AG09309 (cell line): ENCODE data around the gene CYP2W1.

Experiments
- DNase-seq: peaks from one replicate; pipeline ENCODE4 v3.0.0-alpha.2; 2010; ENCODE audit warnings: low read depth
- H3K4me3 ChIP-seq: 2 replicates; pipeline ENCODE4 v1.5.1; 2011; ENCODE audit warnings: mild to moderate bottlenecking, low read depth, low read length, moderate library complexity; ENCODE audit not compliant: control insufficient read depth
- CTCF ChIP-seq: IDR thresholded peaks from 2 replicates; pipeline ENCODE4 v1.5.1; 2011; ENCODE audit warnings: mild to moderate bottlenecking, low read depth, low read length, inconsistent platforms; ENCODE audit not compliant: insufficient read depth, control insufficient read depth; ENCODE audit errors: missing control alignments

Gene CYP2W1

GRCh38 chr7:1021366-1021765 is 38.4 kb downstream of the CYP2W1 start:
- H3K4me3 ChIP-seq: no peak overlapping the region
- TF ChIP-seq CTCF: no peak
- no peak for DNase-seq

- no peak for DNase-seq
- no peak overlapping the region for H3K4me3 ChIP-seq
- no peak for TF ChIP-seq CTCF
These were observed 39.0 kb downstream of the CYP2W1 start for GRCh38 chr7:1021931-1022330.

GRCh38 chr7:1022356-1022755 is 39.4 kb downstream of the CYP2W1 start:
- DNase-seq: no peak
- no peak for TF ChIP-seq CTCF
- H3K4me3 ChIP-seq: no peak overlapping the region

GRCh38 chr7:1022801-1023465 is 40.0 kb downstream of the CYP2W1 start:
- no peak overlapping the region for H3K4me3 ChIP-seq
- no peak for TF ChIP-seq CTCF
- DNase-seq: no peak

DNA sequence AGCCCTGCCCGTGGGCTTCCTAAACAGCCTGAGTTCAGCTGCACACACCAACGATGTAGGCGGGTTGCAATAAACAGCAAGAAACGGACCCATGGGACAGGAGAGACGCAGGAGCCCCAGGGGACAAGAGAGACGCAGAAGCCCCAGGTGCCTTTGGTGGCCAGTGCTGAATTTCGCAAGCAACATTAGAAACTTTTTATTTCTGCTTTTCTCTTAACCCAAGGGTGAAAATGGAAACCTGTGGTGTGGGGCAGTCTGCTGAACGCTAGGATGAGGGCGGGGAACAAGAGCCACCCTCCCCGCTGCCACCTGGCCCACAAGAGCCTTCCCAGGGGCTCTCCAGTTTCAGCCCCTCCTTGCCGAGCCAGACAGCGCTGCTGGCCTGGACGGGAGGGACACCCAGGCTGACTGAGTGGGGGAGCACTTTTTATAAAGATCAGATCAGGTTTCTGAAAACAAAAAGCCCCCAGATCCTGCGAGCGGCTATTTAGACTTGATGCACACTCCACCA is 41.4 kb downstream of the CYP2W1 start:
- no peak overlapping the region for H3K4me3 ChIP-seq

GRCh38 chr7:1024876-1025742 is 42.1 kb downstream of the CYP2W1 start:
- no peak for DNase-seq
- H3K4me3 ChIP-seq: no peak overlapping the region

More for the DNA sequence above, 41.4 kb downstream of the CYP2W1 start:
- no peak for TF ChIP-seq CTCF
- DNase-seq: no peak

More at GRCh38 chr7:1024876-1025742, 42.1 kb downstream of the CYP2W1 start:
- TF ChIP-seq CTCF: no peak
